Activated CD4-positive, alpha-beta T cell treated with anti-CD3 and anti-CD28 coated beads for 24 hours (primary cell): ENCODE results near the gene GPLD1.
"Not testable (repeated sequence)": the region's sequence is repeated elsewhere in the genome, so short reads cannot be mapped to it uniquely, and the experiment has no call there.

Source experiments
- DNase-seq, 2 donors: peaks; one replicate each; pipeline ENCODE4 v3.0.0-alpha.2; 2020; ENCODE audit warnings: low read depth in 2 of 2

Gene GPLD1

GRCh38 chr6:24412294-24412693 lies 77.1 kb downstream of the GPLD1 start:
- DNase-seq, result no peak

GRCh38 chr6:24410622-24411021 lies 78.8 kb downstream of the GPLD1 start:
- DNase-seq, result no peak

GRCh38 chr6:24408719-24409410 lies 80.5 kb downstream of the GPLD1 start:
- DNase-seq, result no peak

DNA sequence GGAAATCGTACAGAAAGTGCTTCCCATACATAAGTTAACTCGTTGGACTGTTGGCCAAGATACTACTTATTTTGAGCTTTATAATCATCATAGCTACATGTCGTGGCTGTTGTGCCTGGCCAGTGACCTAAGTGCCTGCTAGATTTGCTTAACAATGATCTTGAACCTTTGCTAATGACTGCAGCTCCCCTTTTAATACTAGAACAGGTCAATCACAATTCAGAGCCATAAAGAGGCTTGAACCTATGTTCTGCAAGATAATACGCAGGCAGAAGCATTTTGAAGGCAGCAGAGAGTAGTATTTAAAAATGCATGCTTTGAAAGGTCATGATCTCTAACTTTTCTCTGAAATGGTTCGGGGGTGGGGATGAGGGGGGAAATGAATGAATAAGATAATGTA lies 84.1 kb downstream of the GPLD1 start:
- DNase-seq, result no peak

- DNase-seq, result no peak
Measured at GRCh38 chr6:24403501-24403824, 85.9 kb downstream of the GPLD1 start.

DNA sequence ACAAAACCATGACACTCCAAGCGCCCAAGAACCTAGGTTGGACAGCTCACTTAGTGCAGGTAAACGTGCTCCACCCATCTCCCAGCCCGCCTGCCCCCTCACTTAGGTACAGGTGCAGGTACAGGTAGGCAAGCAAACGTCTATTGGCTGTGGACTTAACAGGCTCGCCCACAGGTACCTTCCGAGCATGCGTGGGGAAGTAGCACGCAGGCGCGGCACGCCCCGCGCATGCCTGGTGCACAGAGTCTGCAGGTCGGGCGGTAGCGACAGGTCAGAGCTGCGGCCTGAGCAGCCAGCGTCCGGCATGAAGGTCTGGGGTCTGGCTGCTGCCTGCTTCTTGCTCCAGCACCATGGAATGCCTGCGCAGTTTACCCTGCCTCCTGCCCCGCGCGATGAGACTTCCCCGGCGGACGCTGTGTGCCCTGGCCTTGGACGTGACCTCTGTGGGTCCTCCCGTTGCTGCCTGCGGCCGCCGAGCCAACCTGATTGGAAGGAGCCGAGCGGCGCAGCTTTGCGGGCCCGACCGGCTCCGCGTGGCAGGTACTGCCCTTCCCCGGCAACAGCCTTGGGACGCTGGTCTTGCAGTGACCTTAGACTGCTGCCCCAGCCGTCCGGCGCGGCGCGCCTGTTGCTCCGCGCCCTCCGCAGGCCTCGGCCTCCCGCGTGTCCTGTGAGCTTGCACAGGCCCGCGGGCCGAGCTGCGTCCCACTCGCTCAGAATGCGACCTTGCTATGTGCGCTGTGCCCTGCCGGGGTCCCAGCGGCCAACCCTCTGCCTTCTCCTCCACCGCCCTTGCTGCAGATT lies 86.5 kb downstream of the GPLD1 start, which contains the start of gene MRS2:
Gene MRS2, plus strand, starts transcription at position 240 of the 804 bp plus-strand sequence. Its CDS starts 111 bp downstream, at position 351.
- DNase-seq, result peak; percentile 62 to 64

DNA sequence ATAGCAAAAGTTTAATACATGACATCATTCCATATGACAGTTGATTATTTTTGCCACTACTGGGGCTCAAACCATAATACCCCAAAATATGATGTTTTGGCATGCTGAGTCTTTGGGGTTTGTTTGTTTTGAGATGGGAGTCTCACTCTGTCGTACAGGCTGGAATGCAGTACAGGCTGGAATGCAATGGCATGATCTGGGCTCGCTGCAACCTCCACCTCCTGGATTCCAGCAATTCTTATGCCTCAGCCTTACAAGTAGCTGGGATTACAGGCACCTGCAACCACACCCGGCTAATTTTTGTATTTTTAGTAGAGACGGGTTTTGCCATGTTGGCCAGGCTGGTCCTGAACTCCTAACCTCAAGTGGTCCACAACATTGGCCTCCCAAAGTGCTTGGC lies 87.9 kb downstream of the GPLD1 start:
- no peak for DNase-seq

GRCh38 chr6:24400045-24401039 lies 89.0 kb downstream of the GPLD1 start:
- not testable (repeated sequence) for DNase-seq

- DNase-seq, result no peak
Measured at GRCh38 chr6:24397631-24398030, 91.7 kb downstream of the GPLD1 start.

DNA sequence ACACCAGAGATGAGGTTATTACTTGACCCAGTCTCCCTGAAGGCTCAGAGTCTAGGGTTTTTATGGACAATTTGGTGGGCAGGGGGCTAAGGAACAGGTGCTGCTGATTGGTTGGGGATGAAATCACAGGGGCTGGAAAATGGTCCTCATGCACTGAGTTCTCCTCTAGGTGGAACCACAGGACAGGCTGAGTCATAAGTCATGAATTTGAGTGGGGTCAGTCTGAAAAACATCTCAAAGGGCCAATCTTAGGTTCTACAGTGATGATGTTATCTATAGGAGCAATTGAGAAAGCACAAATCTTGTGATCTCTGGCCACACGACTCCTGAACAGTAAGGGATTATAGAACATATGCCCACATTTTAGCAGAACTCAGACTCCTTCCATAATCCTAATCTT lies 92.6 kb downstream of the GPLD1 start:
- no peak for DNase-seq

- DNase-seq, result no peak
Measured at GRCh38 chr6:24394780-24395437, 94.5 kb downstream of the GPLD1 start.

- no peak for DNase-seq
Measured at GRCh38 chr6:24394061-24394779, 95.2 kb downstream of the GPLD1 start.

DNA sequence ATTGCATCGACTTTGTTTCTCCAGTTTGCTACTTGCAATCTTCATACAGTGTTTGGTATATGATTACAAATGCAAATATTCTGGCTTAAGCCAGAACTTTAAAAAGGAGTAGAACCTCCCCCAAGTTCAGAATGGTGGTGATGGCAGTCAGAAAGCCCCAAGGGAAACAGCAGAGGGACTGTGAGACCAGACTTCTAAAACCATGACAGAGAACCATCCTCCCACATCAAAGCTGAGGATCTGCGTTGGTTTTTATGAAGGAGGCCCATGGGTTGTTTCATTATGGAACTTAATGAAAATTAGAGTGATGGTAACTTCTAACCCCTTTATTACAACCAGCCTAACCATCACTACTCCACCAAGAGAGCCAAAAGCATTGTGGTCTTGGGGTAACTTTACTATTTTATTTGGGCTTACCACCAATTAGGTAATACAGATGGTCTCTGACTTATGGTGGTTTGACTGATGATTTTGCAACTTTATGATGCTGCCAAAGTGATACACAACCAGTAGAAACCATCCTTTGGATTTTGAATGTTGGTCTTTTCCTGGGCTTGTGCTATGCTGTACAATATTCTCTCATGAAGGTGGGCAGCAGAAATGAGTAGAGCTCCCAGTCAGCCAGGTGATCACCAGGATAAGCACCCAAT lies 97.5 kb downstream of the GPLD1 start:
- DNase-seq, result no peak

- DNase-seq, result no peak
Measured at GRCh38 chr6:24391208-24391607, 98.2 kb downstream of the GPLD1 start.

DNA sequence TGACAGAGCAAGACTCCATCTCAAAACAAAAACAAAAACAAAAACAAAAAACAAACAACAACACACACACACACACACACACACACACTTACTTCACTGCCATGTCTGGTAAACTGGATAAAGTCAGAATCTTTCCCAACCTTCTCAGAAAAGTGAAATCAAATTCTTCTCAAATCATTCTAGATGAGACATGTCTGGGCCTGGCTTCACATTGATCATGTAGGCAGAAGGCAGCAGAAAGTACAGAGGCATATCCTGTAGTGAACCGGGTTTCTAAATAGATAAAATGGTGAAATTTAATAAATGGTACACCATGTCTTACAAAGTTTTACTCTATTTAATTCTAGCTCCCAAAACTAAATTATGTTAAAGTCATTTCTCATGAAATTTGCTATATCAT lies 101.6 kb downstream of the GPLD1 start:
- no peak for DNase-seq

GRCh38 chr6:24385536-24386269 lies 103.7 kb downstream of the GPLD1 start:
- no peak for DNase-seq

DNA sequence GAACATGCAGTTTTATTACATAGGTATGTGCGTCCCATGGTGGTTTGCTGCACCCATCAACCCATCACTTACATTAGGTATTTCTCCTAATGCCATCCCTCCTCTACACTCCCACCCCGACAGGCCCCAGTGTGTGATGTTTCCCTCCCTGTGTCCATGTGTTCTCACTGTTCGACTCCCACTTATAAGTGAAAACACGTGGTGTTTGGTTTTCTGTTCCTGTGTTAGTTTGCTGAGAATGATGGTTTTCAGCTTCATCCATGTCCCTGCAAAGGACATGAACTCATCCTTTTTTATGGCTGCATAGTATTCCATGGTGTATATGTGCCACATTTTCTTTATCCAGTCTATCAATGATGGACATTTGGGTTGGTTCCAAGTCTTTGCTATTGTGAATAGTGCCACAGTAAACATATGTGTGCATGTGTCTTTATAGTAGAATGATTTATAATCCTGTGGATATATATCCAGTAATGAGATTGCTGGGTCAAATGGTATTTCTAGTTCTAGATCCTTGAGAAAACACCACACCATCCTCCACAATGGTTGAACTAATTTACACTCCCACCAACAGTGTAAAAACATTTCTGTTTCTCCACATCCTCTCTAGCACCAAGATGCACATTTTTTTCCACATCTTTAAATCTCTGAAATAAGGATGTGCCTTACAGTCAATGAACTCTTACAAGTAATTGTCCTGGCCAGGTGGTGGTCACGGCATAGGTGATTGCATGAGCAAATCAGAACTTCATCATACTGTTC lies 104.8 kb downstream of the GPLD1 start:
- DNase-seq, result not testable (repeated sequence)

DNA sequence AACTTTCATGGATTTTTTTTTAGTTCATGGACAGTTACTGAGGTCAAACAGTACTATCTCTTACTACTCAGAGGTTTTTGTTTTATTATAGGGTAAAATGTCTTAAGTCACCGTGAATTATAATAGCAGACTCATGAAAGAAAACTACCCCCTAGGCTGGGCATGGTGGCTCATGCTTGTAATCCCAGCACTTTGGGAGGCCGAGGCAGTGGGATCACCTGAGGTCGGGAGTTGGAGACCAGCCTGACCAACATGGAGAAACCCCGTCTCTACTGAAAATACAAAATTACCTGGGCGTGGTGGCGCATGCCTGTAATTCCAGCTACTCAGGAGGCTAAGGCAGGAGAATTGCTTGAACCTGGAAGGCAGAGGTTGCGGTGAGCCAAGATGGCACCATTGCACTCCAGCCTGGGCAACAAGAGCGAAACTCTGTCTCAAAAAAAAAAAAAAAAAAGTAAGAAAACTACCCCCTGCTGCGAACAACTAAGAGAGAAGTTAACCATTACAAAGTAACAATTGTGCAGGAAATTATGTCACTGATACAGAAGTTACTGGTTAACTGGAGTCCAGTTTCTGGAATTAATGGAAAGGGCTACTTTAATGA lies 106.4 kb downstream of the GPLD1 start:
- DNase-seq, result not testable (repeated sequence)

- no peak for DNase-seq
Measured at GRCh38 chr6:24382220-24382540, 107.2 kb downstream of the GPLD1 start.
